Effector CD4-positive, alpha-beta T cell (primary cell): ENCODE data around the gene GNA12.

Source experiments
- DNase-seq: peaks from one replicate; pipeline ENCODE4 v3.0.0-alpha.2; 2020

GNA12 gene

DNA sequence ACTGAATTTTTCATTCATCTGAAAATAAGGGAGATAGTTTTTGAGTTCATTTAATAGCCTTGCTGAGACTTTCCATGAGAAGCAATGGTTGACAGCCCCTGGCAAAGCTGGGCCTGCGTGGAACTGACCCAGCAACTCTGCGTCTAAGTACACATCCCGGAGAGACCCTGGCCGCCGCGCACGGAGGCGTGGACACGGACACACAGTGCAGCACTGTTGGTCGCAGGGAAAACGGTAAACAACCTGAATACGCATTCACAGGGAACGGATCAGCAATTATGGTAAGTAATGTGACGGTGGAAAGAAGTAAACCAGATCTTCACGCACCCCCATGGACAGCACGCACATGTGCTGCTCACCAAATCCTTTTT is 28.2 kb downstream of the GNA12 start:
- no peak for DNase-seq

- DNase-seq = no peak
Observed at GRCh38 chr7:2814946-2815874, 28.9 kb downstream of the GNA12 start.

- no peak for DNase-seq
Observed at GRCh38 chr7:2814186-2814945, 29.7 kb downstream of the GNA12 start.

GRCh38 chr7:2813350-2814185 is 30.5 kb downstream of the GNA12 start:
- DNase-seq = no peak

DNA sequence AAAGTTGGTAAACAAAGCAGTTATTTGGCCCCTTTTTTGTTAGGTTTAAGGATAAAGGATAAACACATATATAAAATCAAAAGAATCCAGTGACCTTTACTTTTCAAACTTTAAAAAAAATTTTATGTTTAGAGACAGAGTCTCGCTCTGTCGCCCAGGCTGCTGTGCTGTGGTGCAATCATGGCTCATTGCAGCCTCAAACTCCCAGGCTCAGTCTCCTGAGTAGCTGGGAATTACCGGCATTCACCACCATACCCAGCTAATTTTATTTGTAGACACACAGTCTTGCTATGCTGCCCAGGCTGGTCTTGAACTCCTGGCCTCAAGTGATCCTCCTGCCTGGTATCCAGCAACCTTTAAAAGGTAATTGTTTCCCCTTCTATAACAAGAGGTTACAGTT is 31.3 kb downstream of the GNA12 start:
- no peak for DNase-seq

DNA sequence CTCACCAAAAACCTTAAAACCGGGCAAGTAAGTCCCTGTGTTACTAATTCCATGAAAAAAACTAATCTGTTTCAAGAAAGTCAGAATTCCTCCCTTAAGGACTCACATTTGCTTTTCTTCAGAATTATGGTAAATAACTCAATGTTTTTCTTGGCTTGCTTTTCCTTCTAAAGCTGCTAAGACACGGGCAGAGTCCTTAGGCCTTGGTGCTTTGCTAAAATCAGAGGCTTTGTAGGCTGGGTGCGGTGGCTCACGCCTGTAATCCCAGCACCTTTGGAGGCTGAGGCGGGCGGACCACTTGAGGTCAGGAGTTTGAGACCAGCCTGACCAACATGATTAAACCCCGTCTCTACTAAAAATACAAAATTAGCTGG is 32.0 kb downstream of the GNA12 start:
- no peak for DNase-seq

DNA sequence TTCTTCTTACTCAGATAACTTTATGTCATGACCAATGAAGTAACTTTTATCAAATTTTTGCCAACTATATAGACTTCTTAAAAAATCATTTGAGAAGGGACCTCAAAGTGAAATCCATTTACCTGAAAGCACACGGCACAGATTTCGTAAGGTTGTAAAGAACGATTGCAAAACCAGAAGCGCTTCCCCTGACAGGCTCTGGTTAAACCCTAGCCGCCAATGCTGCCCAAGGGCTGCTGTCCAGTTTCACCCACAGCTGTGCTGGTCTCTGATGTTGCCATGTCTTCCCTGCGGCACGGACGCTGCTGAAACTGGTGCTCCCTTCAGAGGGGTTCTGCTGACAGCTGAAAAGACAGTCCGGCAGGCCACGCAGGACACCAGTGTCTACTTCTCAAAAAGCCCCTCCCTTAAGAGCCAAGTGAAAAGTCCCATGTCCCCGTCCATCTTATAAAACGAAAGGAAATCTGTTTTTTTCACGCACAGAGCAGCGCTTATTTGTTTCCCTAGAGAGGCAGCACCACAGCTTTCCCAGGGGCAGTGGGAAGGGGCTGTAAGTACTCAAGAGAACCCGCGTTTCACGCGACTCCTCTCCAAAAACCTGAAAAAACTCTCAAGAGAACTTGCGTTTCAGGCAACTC is 32.5 kb downstream of the GNA12 start:
- DNase-seq = no peak

DNA sequence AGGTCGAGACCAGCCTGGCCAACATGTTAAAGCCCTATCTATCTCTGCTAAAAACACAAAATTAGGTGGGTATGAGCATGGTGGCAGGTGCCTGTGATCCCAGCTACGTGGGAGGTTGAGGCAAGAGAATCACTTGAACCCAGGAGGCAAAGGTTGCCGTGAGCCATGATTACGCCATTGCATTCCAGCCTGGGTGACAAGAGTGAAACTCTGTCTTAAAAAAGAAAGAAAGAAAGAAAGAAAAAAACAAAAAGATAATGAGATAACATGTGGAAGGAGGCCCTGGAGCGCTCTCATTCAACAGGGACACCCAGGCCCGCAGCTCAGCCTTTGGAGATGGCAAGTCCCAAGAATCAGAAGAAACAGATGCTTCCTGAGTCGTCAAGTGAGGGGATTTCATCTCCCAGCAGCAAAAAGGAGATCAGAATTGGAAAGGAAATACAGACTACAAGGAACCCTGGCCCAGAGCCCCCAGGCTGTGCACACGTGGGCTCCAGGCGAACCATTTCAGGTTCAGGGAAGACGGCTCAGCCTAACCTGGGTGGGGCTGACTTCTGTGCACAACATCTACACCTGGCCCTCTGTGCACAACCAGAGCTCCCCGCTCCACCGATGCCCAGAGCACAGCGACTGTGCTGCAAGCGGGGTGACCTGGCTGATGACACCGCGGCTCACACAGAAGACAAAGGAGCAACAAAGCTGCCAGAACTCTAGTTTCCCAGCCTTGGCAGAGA is 33.3 kb downstream of the GNA12 start:
- DNase-seq = no peak

- DNase-seq = no peak
Observed at GRCh38 chr7:2809903-2810625, 34.0 kb downstream of the GNA12 start.

- no peak for DNase-seq
Observed at GRCh38 chr7:2808891-2809665, 35.0 kb downstream of the GNA12 start.

DNA sequence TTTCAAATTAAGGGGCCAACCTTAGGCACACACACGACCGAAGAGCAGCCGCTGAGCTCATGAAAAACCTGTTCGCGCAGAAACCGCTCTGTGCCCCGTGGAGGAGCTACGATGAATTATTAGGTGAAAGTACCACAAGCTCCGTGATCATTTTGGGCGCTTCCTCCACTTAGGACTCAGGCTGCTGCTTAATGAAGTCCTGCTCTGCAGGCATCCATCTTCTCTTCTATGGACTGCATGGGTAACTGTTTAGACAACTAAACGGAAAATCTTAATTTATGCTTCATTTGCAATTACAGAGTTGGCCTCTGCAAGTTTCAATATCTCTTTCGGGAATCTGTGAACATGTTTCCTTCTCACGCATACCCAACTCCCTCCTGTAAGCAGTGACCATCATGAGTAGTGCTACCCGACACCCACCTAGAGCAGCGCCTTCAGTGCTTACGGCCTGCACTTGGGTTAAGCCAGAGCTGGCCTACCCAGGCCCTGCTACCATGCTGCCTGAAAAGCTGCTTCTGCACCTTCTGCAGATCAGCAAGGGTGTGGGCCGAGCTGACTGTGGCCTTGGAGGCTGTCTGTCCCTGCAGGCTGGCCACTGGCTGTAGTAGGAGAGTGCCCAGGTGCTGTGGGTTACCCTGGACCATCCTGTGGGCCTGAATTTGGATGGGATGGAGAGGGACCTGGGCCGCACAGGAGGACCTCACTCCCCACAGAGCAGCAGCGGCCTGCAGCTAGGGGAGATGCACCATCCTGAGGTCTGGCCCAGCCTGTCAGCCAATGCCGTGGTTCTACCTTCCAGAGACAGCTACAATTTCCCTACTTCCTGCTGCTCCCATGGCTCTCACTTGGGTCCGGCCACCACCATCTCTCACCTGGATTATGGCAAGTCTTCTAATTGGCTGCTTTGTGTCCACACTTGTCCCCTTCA is 36.0 kb downstream of the GNA12 start:
- DNase-seq = no peak

DNA sequence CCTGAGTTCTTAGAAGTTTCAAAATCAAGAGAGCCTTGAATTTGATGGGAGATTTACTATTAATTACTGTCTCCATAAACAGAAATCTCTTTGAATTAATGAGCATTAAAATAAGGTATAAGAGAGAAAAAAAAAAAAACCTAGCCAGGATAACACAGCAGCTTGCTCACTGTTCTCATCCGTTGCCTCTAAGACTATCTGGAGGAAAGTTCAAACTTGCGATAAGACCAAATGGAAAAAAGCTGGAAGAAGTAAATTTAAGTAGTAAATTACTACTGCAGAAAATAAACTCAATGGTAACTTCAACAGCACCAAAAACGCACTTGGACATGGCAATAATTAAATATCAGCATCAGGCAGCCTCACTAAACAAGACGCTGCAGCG is 36.7 kb downstream of the GNA12 start:
- DNase-seq = no peak

GRCh38 chr7:2806571-2806970 is 37.5 kb downstream of the GNA12 start:
- DNase-seq = no peak

DNA sequence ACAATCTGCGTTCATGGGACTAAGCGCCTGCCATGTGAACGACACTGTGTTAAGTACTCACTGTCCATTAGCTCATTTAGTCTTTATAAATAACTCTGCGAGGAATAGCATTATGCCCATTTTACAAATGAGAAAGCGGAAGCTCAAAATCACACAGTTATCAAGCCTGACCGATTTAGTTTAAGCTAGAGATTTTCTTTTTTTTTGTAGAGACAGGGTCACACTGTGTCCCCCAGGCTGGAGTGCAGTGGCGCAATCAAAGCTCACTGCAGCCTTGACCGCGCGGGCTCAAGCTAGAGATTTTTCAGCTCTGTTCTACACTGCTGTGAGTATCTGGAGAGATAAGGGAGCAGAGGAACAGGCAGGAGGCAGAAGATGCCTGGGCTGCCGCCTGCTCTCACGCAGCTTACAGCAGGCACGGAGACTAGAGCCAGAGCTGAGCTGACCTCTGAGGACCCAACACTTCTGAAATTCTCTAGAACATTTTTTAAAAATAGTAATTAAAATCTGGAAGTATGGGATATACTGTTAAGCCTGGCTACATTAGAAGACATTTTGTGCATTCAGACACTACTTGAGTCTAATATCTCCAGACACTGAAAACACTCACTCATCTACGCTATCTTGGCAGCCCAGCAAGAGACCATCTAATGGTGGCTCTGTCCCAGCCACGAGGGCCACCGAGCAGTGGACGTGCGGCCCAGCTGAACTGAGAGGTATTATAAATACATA is 38.7 kb downstream of the GNA12 start:
- no peak for DNase-seq

DNA sequence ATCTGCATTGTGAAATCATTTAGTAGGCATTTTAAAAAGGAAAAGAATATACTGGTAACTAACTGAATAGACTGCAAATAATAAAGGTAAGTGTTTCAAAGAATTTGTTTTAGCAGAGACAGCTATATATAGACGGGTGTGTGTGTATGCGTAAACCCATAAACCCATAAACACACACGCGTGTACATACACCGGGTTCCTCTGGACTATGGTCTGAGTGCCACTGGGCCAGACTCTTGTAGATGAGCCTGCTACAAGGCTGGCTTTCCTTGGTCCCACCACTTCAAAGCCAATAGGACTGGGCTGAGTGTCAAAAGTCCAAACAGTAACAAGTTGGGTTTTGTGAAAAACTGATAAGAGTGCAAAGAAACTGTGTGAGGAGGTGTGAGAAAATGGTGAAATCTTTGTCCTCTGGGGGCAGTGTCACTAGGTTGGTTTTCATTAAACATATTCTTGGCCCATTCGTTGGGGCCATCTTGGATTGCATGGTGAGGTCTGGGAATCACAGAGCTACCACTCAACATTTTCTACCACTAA is 39.8 kb downstream of the GNA12 start:
- no peak for DNase-seq

- DNase-seq = no peak
Observed at GRCh38 chr7:2803755-2804154, 40.4 kb downstream of the GNA12 start.

GRCh38 chr7:2803342-2803692 is 40.8 kb downstream of the GNA12 start:
- no peak for DNase-seq
